B cell (primary cell): Measurements from ENCODE around the gene MOK. TPM values are rescaled to one million over a fixed set of nuclear protein-coding genes. Genes with fewer than 3 reads are reported as not detected.

Experiments used
- ATAC-seq: fragments of 200-7000 bp; cut with Tn5 transposase; one replicate; pipeline ENCODE4 v1.10.0; 2021; ENCODE audit warnings: low read depth, mild to moderate bottlenecking, moderate number of reproducible peaks, moderate library complexity
- CTCF ChIA-PET: fragments of 350-600 bp; sonication (Branson Sonifier 250); formaldehyde crosslinking; loops from one replicate; lab custom pipeline; 2021; ENCODE audit warnings: antibody characterized with exemption, inconsistent platforms; lab: Charles Lee
- POLR2A ChIA-PET: fragments of 350-600 bp; sonication (Branson Sonifier 250); formaldehyde crosslinking; loops from one replicate; lab custom pipeline; 2021; ENCODE audit warnings: antibody characterized with exemption; lab: Charles Lee
- DNase-seq: peaks from one replicate; pipeline ENCODE4 v3.0.0; 2013
- H2AFZ ChIP-seq: 2 replicates; pipeline ENCODE4 v1.6.1; 2012; ENCODE audit warnings: mild to moderate bottlenecking, low read depth, low read length; ENCODE audit not compliant: insufficient read depth, poor library complexity, severe bottlenecking
- H3K27ac ChIP-seq, 2 donors: 1 replicate in 1 of 2; 2 replicates in 1 of 2; pipeline ENCODE4 v1.5.1; 2012 to 2013; ENCODE audit warnings: low read length in 2 of 2, mild to moderate bottlenecking in 2 of 2, moderate library complexity in 1 of 2
- H3K27me3 ChIP-seq, 4 experiments: fragments of 200-600 bp in 1 of 4; sonication (generic) in 1 of 4; replicated peaks in 1 of 4; 1 replicate in 2 of 4; 2 replicates in 2 of 4; pipeline versions ENCODE4 v1.6.1 to v1.7.0; 2013 to 2016; ENCODE audit warnings: low read length in 3 of 4, mild to moderate bottlenecking in 2 of 4, mixed read lengths in 1 of 4, moderate library complexity in 1 of 4; ENCODE audit not compliant: insufficient read depth in 4 of 4, control insufficient read depth in 3 of 4; ENCODE audit errors: control extremely low read depth in 1 of 4
- H3K36me3 ChIP-seq, 2 experiments: replicated peaks in 1 of 2; 1 replicate in 1 of 2; 2 replicates in 1 of 2; pipeline versions ENCODE4 v1.6.1 to v1.7.1; 2013; ENCODE audit warnings: low read length in 1 of 2; ENCODE audit not compliant: insufficient read depth in 2 of 2, control insufficient read depth in 1 of 2; ENCODE audit errors: control extremely low read depth in 1 of 2, extremely low read depth in 1 of 2
- H3K4me1 ChIP-seq, 2 donors: fragments of 200-600 bp in 1 of 2; sonication (generic) in 1 of 2; 1 replicate in 1 of 2; 2 replicates in 1 of 2; pipeline versions ENCODE4 v1.5.1 to v1.6.1; 2013 to 2017; ENCODE audit warnings: low read length in 2 of 2; ENCODE audit not compliant: control insufficient read depth in 2 of 2, insufficient read depth in 2 of 2
- H3K4me2 ChIP-seq: replicated peaks from 2 replicates; pipeline ENCODE3; 2012; ENCODE audit warnings: mild to moderate bottlenecking, low read depth, low read length; ENCODE audit not compliant: poor library complexity, severe bottlenecking
- H3K4me3 ChIP-seq, 5 experiments: fragments of 200-600 bp in 1 of 5; sonication (generic) in 1 of 5; 1 replicate in 3 of 5; 2 replicates in 2 of 5; pipeline versions ENCODE4 v1.5.1 to v1.7.0; 2011 to 2016; ENCODE audit warnings: low read length in 4 of 5, mild to moderate bottlenecking in 4 of 5, low read depth in 2 of 5, control low read depth in 1 of 5, moderate library complexity in 1 of 5; ENCODE audit not compliant: insufficient read depth in 1 of 5; ENCODE audit errors: control extremely low read depth in 1 of 5, extremely low read depth in 1 of 5
- H3K79me2 ChIP-seq: fragments of 200-600 bp; sonication (generic); one replicate; pipeline ENCODE4 v1.6.0; 2016; ENCODE audit warnings: low read length; ENCODE audit not compliant: control insufficient read depth, insufficient read depth
- H3K9ac ChIP-seq: fragments of 200-600 bp; sonication (generic); 2 replicates; pipeline ENCODE4 v1.6.1; 2017; ENCODE audit warnings: mild to moderate bottlenecking, low read length, moderate library complexity
- H3K9me3 ChIP-seq, 3 donors: one replicate each; pipeline versions ENCODE4 v1.6.1 to v1.7.1; 2013; ENCODE audit warnings: low read length in 2 of 3; ENCODE audit not compliant: control insufficient read depth in 2 of 3, insufficient read depth in 1 of 3; ENCODE audit errors: control extremely low read depth in 1 of 3
- H4K20me1 ChIP-seq: 2 replicates; pipeline ENCODE4 v1.6.0; 2012; ENCODE audit warnings: mild to moderate bottlenecking, low read length; ENCODE audit not compliant: insufficient read depth, control insufficient read depth, poor library complexity, severe bottlenecking
- H3K27ac Mint-ChIP-seq: one replicate; pipeline ENCODE4 v1.8.0; 2021; ENCODE audit warnings: mixed read lengths
- H3K27me3 Mint-ChIP-seq: one replicate; pipeline ENCODE4 v1.8.0; 2021; ENCODE audit warnings: mixed read lengths
- H3K4me1 Mint-ChIP-seq: one replicate; pipeline ENCODE4 v1.8.0; 2021; ENCODE audit warnings: mixed read lengths
- H3K4me3 Mint-ChIP-seq: one replicate; pipeline ENCODE4 v1.8.0; 2021; ENCODE audit warnings: mixed read lengths
- H3K9me3 Mint-ChIP-seq: one replicate; pipeline ENCODE4 v1.8.0; 2022; ENCODE audit warnings: mixed read lengths; ENCODE audit not compliant: insufficient read depth
- CTCF ChIP-seq: fragments of 200-600 bp; IDR thresholded peaks from one replicate; pipeline ENCODE4 v1.8.0; 2022; ENCODE audit warnings: antibody characterized with exemption, mild to moderate bottlenecking
- EZH2 ChIP-seq: IDR thresholded peaks from 2 replicates; pipeline ENCODE4 v1.6.1; 2012; ENCODE audit warnings: borderline replicate concordance, low read depth, mild to moderate bottlenecking, moderate library complexity, low read length; ENCODE audit not compliant: insufficient read depth, poor library complexity, severe bottlenecking
- WGBS: methylation state at CpG from one replicate; pipeline ENCODE4 v1.1.5; 2013; ENCODE audit warnings: missing lambda C conversion rate; ENCODE audit not compliant: insufficient coverage; 5-methylcytosine and 5-hydroxymethylcytosine counted together
- intact Hi-C: fragments of 100-400 bp; cut with micrococcal nuclease; formaldehyde crosslinking; loops from one replicate; pipeline ENCODE4 v1.10.0; 2022
- polyA plus RNA-seq: library from polyadenylated mRNA; depleted of rRNA; stranded (reverse); fragments of >200 nt; gene quantifications from 2 replicates; pipeline ENCODE4 v1.2.3, GENCODE V29; 2012
- total RNA-seq, 2 donors: library from RNA; stranded (reverse); fragments of 120-200 nt in 1 of 2; gene quantifications; 1 replicate in 1 of 2; 2 replicates in 1 of 2; pipeline versions ENCODE4 v1.2.3 to v1.2.4, GENCODE V29; 2013 to 2022

MOK gene
- total and polyA plus RNA-seq, 2 donors (not counting 1 experiment from before 2014, with no cell fraction given) = 1.2 to 3.0 TPM

GRCh38 chr14:102201776-102202175, 103.2 kb downstream of the MOK start:
- intact Hi-C loops = no loop called here
- POLR2A ChIA-PET = interaction anchor here (0.6 to 0.7 kb wide), 2 partner anchors 31 to 85 kb away, joined by 3 to 5 read pairs; no protein-coding TSS in a partner anchor
- peaks cover 52% of the 10 kb centered on the region for H3K79me2 ChIP-seq
- H3K4me2 ChIP-seq = no peak overlapping the region
- peaks cover 6 to 50% of the 10 kb centered on the region in 2 experiments for H3K36me3 ChIP-seq
- H3K4me1 Mint-ChIP-seq = peaks cover 16% of the 10 kb centered on the region
- TF ChIP-seq EZH2 (no peak), CTCF (no peak)
- DNase-seq (no peak), ATAC-seq (no peak)
- H3K27ac ChIP-seq = no peak overlapping the region
- H3K4me3 ChIP-seq = no peak overlapping the region
- H2AFZ ChIP-seq = no peak overlapping the region
- H3K27ac Mint-ChIP-seq = no peak overlapping the region
- no peaks in the 10 kb centered on the region for H3K27me3 Mint-ChIP-seq
- H3K4me1 ChIP-seq = peaks cover 0 to 10% of the 10 kb centered on the region in 2 donors
- no peaks in the 10 kb centered on the region for H3K27me3 ChIP-seq
- no peak overlapping the region for H3K9ac ChIP-seq
- CTCF ChIA-PET = no interaction called here
- H3K9me3 ChIP-seq = no peaks in the 10 kb centered on the region
- no peak overlapping the region for H3K4me3 Mint-ChIP-seq
- 91% methylated on average over 4 of the region's 4 CpGs for WGBS
- no peaks in the 10 kb centered on the region for H3K9me3 Mint-ChIP-seq
- peaks cover 71% of the 10 kb centered on the region for H4K20me1 ChIP-seq

GRCh38 chr14:102201353-102201738, 103.6 kb downstream of the MOK start:
- Histone ChIP-seq H3K4me2 (no peak overlapping the region), H3K4me3 (no peak overlapping the region), H3K79me2 (peaks cover 54% of the 10 kb centered on the region), H3K36me3 (peaks cover 8 to 52% of the 10 kb centered on the region in 2 experiments), H3K9ac (no peak overlapping the region), H3K27ac (no peak overlapping the region), H2AFZ (no peak overlapping the region), H3K27me3 (no peaks in the 10 kb centered on the region), H3K4me1 (peaks cover 0 to 10% of the 10 kb centered on the region in 2 donors), H4K20me1 (peaks cover 71% of the 10 kb centered on the region), H3K9me3 (no peaks in the 10 kb centered on the region)
- WGBS = 72% methylated on average over 8 of the region's 9 CpGs
- H3K27me3 Mint-ChIP-seq = no peaks in the 10 kb centered on the region
- no peak for TF ChIP-seq EZH2
- intact Hi-C loops = no loop called here
- H3K4me3 Mint-ChIP-seq = no peak overlapping the region
- DNase-seq (no peak), ATAC-seq (no peak)
- peaks cover 16% of the 10 kb centered on the region for H3K4me1 Mint-ChIP-seq
- CTCF ChIA-PET = no interaction called here
- no peak overlapping the region for H3K27ac Mint-ChIP-seq
- POLR2A ChIA-PET = no interaction called here
- no peaks in the 10 kb centered on the region for H3K9me3 Mint-ChIP-seq
